Psoas muscle (tissue), 8 donors: Measurements from ENCODE around the gene BPIFB1. TPM values are rescaled to one million over a fixed set of nuclear protein-coding genes. Genes with fewer than 3 reads are reported as not detected.

Source experiments
- ATAC-seq, 4 donors: fragments of 200-7000 bp; cut with Tn5 transposase; one replicate each; pipeline ENCODE4 v1.9.1; 2020; ENCODE audit warnings: moderate library complexity in 3 of 4, mild to moderate bottlenecking in 2 of 4
- DNase-seq, 2 donors: peaks; one replicate each; pipeline ENCODE4 v3.0.0-alpha.2; 2020
- H3K27ac ChIP-seq: fragments of 200-600 bp; one replicate; pipeline ENCODE4 v1.8.0; 2022
- H3K27me3 ChIP-seq, 3 donors: fragments of 200-600 bp in 1 of 3; one replicate each; pipeline versions ENCODE4 v1.6.1 to v1.8.0; 2013 to 2022; ENCODE audit warnings: low read length in 2 of 3, mild to moderate bottlenecking in 2 of 3, moderate library complexity in 1 of 3; ENCODE audit not compliant: insufficient read depth in 3 of 3
- H3K36me3 ChIP-seq, 2 donors: fragments of 200-600 bp in 1 of 2; one replicate each; pipeline versions ENCODE4 v1.6.1 to v1.8.0; 2013 to 2022; ENCODE audit warnings: low read depth in 1 of 2, mild to moderate bottlenecking in 1 of 2, moderate library complexity in 1 of 2; ENCODE audit not compliant: insufficient read depth in 1 of 2
- H3K4me1 ChIP-seq: fragments of 200-600 bp; one replicate; pipeline ENCODE4 v1.8.0; 2022
- H3K4me3 ChIP-seq: fragments of 200-600 bp; one replicate; pipeline ENCODE4 v1.8.0; 2022; ENCODE audit warnings: mild to moderate bottlenecking
- H3K9me3 ChIP-seq: fragments of 200-600 bp; one replicate; pipeline ENCODE4 v1.8.0; 2022
- CTCF ChIP-seq: fragments of 200-600 bp; IDR thresholded peaks from one replicate; pipeline ENCODE4 v1.8.0; 2022; ENCODE audit warnings: antibody characterized with exemption
- WGBS, 3 donors: extraction: QIAGEN DNeasy Blood & Tissue Kit; methylation state at CpG; one replicate each; pipeline versions ENCODE4 v1.1.6 to v1.1.7; 2013; 5-methylcytosine and 5-hydroxymethylcytosine counted together
- intact Hi-C, 2 donors: fragments of 100-400 bp; cut with DNase I; formaldehyde crosslinking; loops; one replicate each; pipeline versions ENCODE4 v1.11.0 to v1.14.2; 2022
- polyA plus RNA-seq, 3 donors: library from polyadenylated mRNA; stranded (reverse); fragments of 200-250 nt; gene quantifications; one replicate each; pipeline ENCODE4 v1.2.3, GENCODE V29; 2013
- total RNA-seq, 4 donors: library from RNA; stranded (reverse); fragmentation: NEBNext Ultra II Directional in 2 of 4; extraction: Animal tissue kit (Norgen Biotek cat#: 25700) in 2 of 4; gene quantifications; one replicate each; pipeline versions ENCODE4 v1.2.1 to v1.2.4, GENCODE V29; 2021 to 2023
- donor health status: healthy with polysubstance abuse.
- donor health status: DM: no; HTN: no; CAD: no; lungs with moderate emphysema.
- donor health status: Bipolar disorder and iron deficiency.
- donor health status: healthy.
- donor health status: DM: yes; HTN: yes; CAD: no.
- donor health status: DM: no; HTN: no; CAD: no.
- donor health status: DM: no; HTN: no; CAD: no.
- donor health status: DM: yes; HTN: yes; CAD: no.

BPIFB1 gene
- total and polyA plus RNA-seq, 7 donors, result 0.04 TPM; not detected in 6

DNA sequence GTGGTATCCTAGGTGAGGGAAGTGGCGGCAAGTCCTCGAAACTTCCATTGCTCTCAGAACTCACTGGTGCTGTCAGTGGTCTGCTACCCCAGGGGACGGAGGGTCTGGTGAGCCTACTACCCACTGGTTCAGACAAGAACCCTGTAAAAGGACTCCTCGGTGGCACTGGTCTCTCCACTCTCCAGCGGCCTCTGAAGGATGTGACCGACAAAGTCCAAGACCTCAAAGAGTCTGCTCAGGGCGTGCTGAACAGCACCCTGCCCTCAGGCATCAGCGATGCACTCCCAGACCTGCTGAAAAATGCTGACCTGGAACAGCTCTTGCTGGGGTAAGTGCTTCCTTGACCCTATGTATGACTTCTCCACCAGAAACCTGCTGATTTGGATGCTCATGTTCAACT lies 66.5 kb downstream of the BPIFB1 start:
- H3K27me3 ChIP-seq, result no peaks in the 10 kb centered on the region
- H3K4me3 ChIP-seq, result no peak overlapping the region
- ATAC-seq, result no peak
- H3K36me3 ChIP-seq, result peaks cover 4 to 47% of the 10 kb centered on the region in 2 donors
- no peak for DNase-seq
- intact Hi-C loops, result no loop called here
- no peaks in the 10 kb centered on the region for H3K4me1 ChIP-seq
- TF ChIP-seq CTCF, result no peak
- WGBS, 3 donors, result 84 to 96% (median 95%) methylated on average over 8 of the region's 8 CpGs
- no peaks in the 10 kb centered on the region for H3K9me3 ChIP-seq
- H3K27ac ChIP-seq, result no peak overlapping the region

- Histone ChIP-seq H3K27ac (no peak overlapping the region), H3K9me3 (no peaks in the 10 kb centered on the region), H3K4me3 (no peak overlapping the region), H3K27me3 (no peaks in the 10 kb centered on the region), H3K36me3 (peaks cover 4 to 69% of the 10 kb centered on the region in 2 donors), H3K4me1 (no peaks in the 10 kb centered on the region)
- TF ChIP-seq CTCF, result no peak
- intact Hi-C loops, result no loop called here
- 73 to 80% (median 80%) methylated on average over 3 of the region's 3 CpGs for WGBS, 3 donors
- DNase-seq, result no peak
- no peak for ATAC-seq
Observed at GRCh38 chr20:33351696-33352095, 68.7 kb downstream of the BPIFB1 start.

DNA sequence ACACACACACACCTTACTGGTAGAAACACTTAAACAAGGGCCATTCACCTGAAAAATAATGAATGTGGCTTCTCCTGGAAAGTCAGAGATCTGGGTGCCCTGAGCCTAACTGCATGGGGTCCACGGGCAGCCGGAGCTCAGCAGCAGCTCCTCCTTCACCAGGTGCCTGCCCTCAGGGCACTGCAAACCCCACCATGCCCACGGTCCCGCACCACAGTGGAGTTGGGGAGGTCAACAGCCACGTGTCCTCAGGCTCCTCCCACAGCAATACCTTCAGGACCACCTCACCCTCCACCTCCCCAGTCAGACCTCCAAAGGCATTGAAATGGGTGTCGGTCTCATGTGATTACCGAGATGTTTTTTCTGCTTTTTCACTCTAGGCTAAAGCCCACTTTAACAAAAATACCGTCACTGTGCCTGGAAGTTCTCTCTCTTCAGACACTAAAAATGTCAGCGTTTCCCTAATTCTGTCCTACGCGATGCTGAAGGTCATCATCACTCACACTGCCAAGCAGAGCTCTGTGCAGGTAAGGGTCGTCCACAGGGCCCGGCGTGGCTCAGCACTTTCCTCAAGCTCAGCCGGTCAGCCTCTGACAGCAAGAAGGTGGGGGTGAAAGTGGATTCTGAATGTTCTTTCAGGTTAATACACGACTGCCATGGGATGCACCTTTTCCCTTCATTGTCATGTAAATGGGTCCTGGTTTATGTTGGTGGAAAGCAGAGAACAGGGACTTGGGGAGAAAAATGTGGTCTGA lies 69.4 kb downstream of the BPIFB1 start:
- no peak for DNase-seq
- Histone ChIP-seq H3K4me1 (no peaks in the 10 kb centered on the region), H3K9me3 (no peaks in the 10 kb centered on the region), H3K27ac (no peak overlapping the region), H3K27me3 (no peaks in the 10 kb centered on the region), H3K36me3 (peaks cover 4 to 73% of the 10 kb centered on the region in 2 donors), H3K4me3 (no peak overlapping the region)
- 79 to 85% (median 85%) methylated on average over 16 of the region's 16 CpGs for WGBS, 3 donors
- no peak for ATAC-seq
- intact Hi-C loops, result no loop called here
- TF ChIP-seq CTCF, result no peak

- no peaks in the 10 kb centered on the region for H3K4me1 ChIP-seq
- H3K4me3 ChIP-seq, result no peak overlapping the region
- no peak overlapping the region for H3K27ac ChIP-seq
- ATAC-seq (no peak), DNase-seq (no peak)
- H3K9me3 ChIP-seq, result no peaks in the 10 kb centered on the region
- 84 to 94% (median 92%) methylated on average over 4 of the region's 4 CpGs for WGBS, 3 donors
- no peak for TF ChIP-seq CTCF
- H3K27me3 ChIP-seq, result no peaks in the 10 kb centered on the region
- peaks cover 4 to 76% of the 10 kb centered on the region in 2 donors for H3K36me3 ChIP-seq
- intact Hi-C loops, result no loop called here
Observed at GRCh38 chr20:33353013-33353402, 70.0 kb downstream of the BPIFB1 start.

Other genes starting within 250 kb of the BPIFB1 start
- gene BPIFB3, start 229.3 kb upstream of the BPIFB1 start, total RNA-seq, result not detected
- not detected for gene BPIFB3, start 229.3 kb upstream of the BPIFB1 start, polyA plus RNA-seq
- not detected for gene BPIFB4, start 203.6 kb upstream of the BPIFB1 start, total RNA-seq
- not detected for gene BPIFB4, start 203.6 kb upstream of the BPIFB1 start, polyA plus RNA-seq
- not detected for gene BPIFA2, start 115.1 kb upstream of the BPIFB1 start, total RNA-seq
- gene BPIFA2, start 115.1 kb upstream of the BPIFB1 start, polyA plus RNA-seq, result not detected
- gene BPIFA3, start 65.9 kb upstream of the BPIFB1 start, total RNA-seq, result not detected
- gene BPIFA3, start 65.9 kb upstream of the BPIFB1 start, polyA plus RNA-seq, result not detected
- gene BPIFA1, start 47.2 kb upstream of the BPIFB1 start, total RNA-seq, result not detected
- not detected for gene BPIFA1, start 47.2 kb upstream of the BPIFB1 start, polyA plus RNA-seq
- 10 to 100 TPM; 14.7 to 28.4 (median 22.8) TPM for gene CDK5RAP1, start 118.3 kb downstream of the BPIFB1 start, total RNA-seq
- 10 to 100 TPM; 25.8 to 43.3 (median 26.2) TPM for gene CDK5RAP1, start 118.3 kb downstream of the BPIFB1 start, polyA plus RNA-seq
- 100 to 1,000 TPM; 102 to 150 (median 129) TPM for gene SNTA1, start 160.5 kb downstream of the BPIFB1 start, total RNA-seq
- gene SNTA1, start 160.5 kb downstream of the BPIFB1 start, polyA plus RNA-seq, result 100 to 1,000 TPM in 2 of 3 donors, 10 to 100 TPM in 1; 36.6 to 196 (median 165) TPM
- gene CBFA2T2, start 206.9 kb downstream of the BPIFB1 start, total RNA-seq, result 1 to 10 TPM; 7.0 to 9.3 (median 7.7) TPM
- gene CBFA2T2, start 206.9 kb downstream of the BPIFB1 start, polyA plus RNA-seq, result 1 to 10 TPM; 3.8 to 6.6 (median 3.9) TPM